Panc1 (cell line): ENCODE measurements around the gene NUTF2. TPM values are rescaled to one million over a fixed set of nuclear protein-coding genes. Genes with fewer than 3 reads are reported as not detected.
"Not testable (repeated sequence)": the region's sequence is repeated elsewhere in the genome, so short reads cannot be mapped to it uniquely, and the experiment has no call there.

ENCODE experiments used
- ATAC-seq: fragments of 200-7000 bp; cut with Tn5 transposase; 2 replicates; pipeline ENCODE4 v1.9.1; 2020; ENCODE audit warnings: mild to moderate bottlenecking, moderate library complexity
- BruUV-seq: library from RNA; stranded (reverse); fragments of 400-500 nt; replicated peaks from 2 replicates; lab custom pipeline; 2021; lab: Mats Ljungman, UMichigan
- CTCF ChIA-PET: fragments of 300-600 bp; sonication (Branson Sonifier 250); formaldehyde crosslinking; loops from one replicate; lab custom pipeline; 2022; ENCODE audit warnings: antibody characterized with exemption; lab: Charles Lee
- POLR2A ChIA-PET: fragments of 300-600 bp; sonication (Branson Sonifier 250); formaldehyde crosslinking; loops from one replicate; lab custom pipeline; 2022; ENCODE audit warnings: antibody characterized with exemption; lab: Charles Lee
- DNase-seq: peaks from one replicate; pipeline ENCODE4 v3.0.0-alpha.2; 2010; ENCODE audit warnings: low read depth, low spot score
- H3K27ac ChIP-seq: 2 replicates; pipeline ENCODE4 v1.5.1; 2011; ENCODE audit warnings: mild to moderate bottlenecking, low read length, inconsistent platforms
- H3K27me3 ChIP-seq: fragments of 200-500 bp; sonication (Bioruptor generic); 2 replicates; pipeline ENCODE4 v1.6.0; 2014; ENCODE audit warnings: low read length, inconsistent platforms; ENCODE audit not compliant: control insufficient read depth, insufficient read depth
- H3K36me3 ChIP-seq: fragments of 200-500 bp; sonication (Bioruptor generic); 2 replicates; pipeline ENCODE4 v1.5.1; 2014; ENCODE audit warnings: inconsistent platforms, mild to moderate bottlenecking, low read length, moderate library complexity; ENCODE audit not compliant: control insufficient read depth, insufficient read depth
- H3K4me1 ChIP-seq: 2 replicates; pipeline ENCODE4 v1.5.1; 2011; ENCODE audit warnings: inconsistent platforms, mild to moderate bottlenecking, low read length, moderate library complexity; ENCODE audit not compliant: control insufficient read depth, insufficient read depth
- H3K4me3 ChIP-seq, 2 experiments: 2 replicates each; pipeline ENCODE4 v1.5.1; 2011 to 2012; ENCODE audit warnings: low read depth in 2 of 2, low read length in 2 of 2, mild to moderate bottlenecking in 2 of 2, inconsistent platforms in 1 of 2, moderate library complexity in 1 of 2
- H3K9me3 ChIP-seq: fragments of 200-500 bp; sonication (Bioruptor generic); 2 replicates; pipeline ENCODE4 v1.5.1; 2014; ENCODE audit warnings: low read depth, mild to moderate bottlenecking, inconsistent platforms, low read length, moderate library complexity; ENCODE audit not compliant: control insufficient read depth, insufficient read depth
- CTCF ChIP-seq: fragments of 450-650 bp; IDR thresholded peaks from 2 replicates; pipeline ENCODE4 v1.5.1; 2017; ENCODE audit warnings: mild to moderate bottlenecking
- POLR2AphosphoS5 ChIP-seq: IDR thresholded peaks from 2 replicates; pipeline ENCODE4 v1.6.1; 2012; ENCODE audit warnings: mild to moderate bottlenecking, low read depth, low read length, moderate library complexity
- REST ChIP-seq, 2 experiments: IDR thresholded peaks; 2 replicates each; pipeline ENCODE4 v1.6.1; 2011 to 2012; ENCODE audit warnings: low read depth in 2 of 2, control low read depth in 1 of 2, low read length in 1 of 2, mild to moderate bottlenecking in 1 of 2, moderate library complexity in 1 of 2; ENCODE audit not compliant: insufficient read depth in 1 of 2
- SIN3A ChIP-seq: IDR thresholded peaks from 2 replicates; pipeline ENCODE4 v1.6.1; 2012; ENCODE audit warnings: low read depth, mild to moderate bottlenecking, low read length, moderate library complexity, borderline replicate concordance; ENCODE audit not compliant: insufficient read depth
- TCF7L2 ChIP-seq: IDR thresholded peaks from 2 replicates; pipeline ENCODE4 v1.6.1; 2011; ENCODE audit warnings: mild to moderate bottlenecking, low read depth, low read length, inconsistent platforms
- in situ Hi-C: cut with HindIII; loops from 2 replicates; pipeline ENCODE4 v1.10.0; 2016; ENCODE audit warnings: low sequenced_read_pairs, low pct_unique_long_range_greater_than_20kb
- intact Hi-C: fragments of 100-400 bp; cut with micrococcal nuclease; formaldehyde crosslinking; loops from one replicate; pipeline ENCODE4 v1.10.0; 2022; ENCODE audit not compliant: unreplicated experiment
- total RNA-seq: library from RNA; stranded (reverse); gene quantifications from one replicate; pipeline ENCODE4 v1.2.1, GENCODE V29; 2021; ENCODE audit not compliant: unreplicated experiment

Gene NUTF2
- total RNA-seq, 1 experiment from 2014 or later, result 119 TPM

- ChIA-PET POLR2A (no interaction called here), CTCF (no interaction called here)
- no peaks in the 10 kb centered on the region for H3K27me3 ChIP-seq
- no TSS peak for BruUV-seq
- H3K9me3 ChIP-seq, result no peaks in the 10 kb centered on the region
- no peaks in the 10 kb centered on the region; the same call in 1 of the 2 replicates for H3K4me1 ChIP-seq
- DNase-seq, result no peak
- in situ Hi-C loops (no loop called here), intact Hi-C loops (no loop called here)
- ATAC-seq, result no peak
- no peak overlapping the region for H3K27ac ChIP-seq
- no peak for TF ChIP-seq TCF7L2
- TF ChIP-seq POLR2AphosphoS5, result no peak
- no peak for TF ChIP-seq CTCF
- TF ChIP-seq SIN3A, result no peak
- H3K36me3 ChIP-seq, result no peaks in the 10 kb centered on the region
- no peak overlapping the region for H3K4me3 ChIP-seq
Measured at GRCh38 chr16:67914758-67915495, 68.2 kb downstream of the NUTF2 start.

GRCh38 chr16:67915496-67915769 is 68.7 kb downstream of the NUTF2 start:
- DNase-seq, in situ Hi-C loops, BruUV-seq, intact Hi-C loops, H3K4me3 ChIP-seq, POLR2A ChIA-PET, H3K27ac ChIP-seq, H3K9me3 ChIP-seq, CTCF ChIA-PET, H3K27me3 ChIP-seq, H3K36me3 ChIP-seq, ATAC-seq, H3K4me1 ChIP-seq: not testable (repeated sequence)

GRCh38 chr16:67915831-67916723 is 69.3 kb downstream of the NUTF2 start:
- Histone ChIP-seq H3K27ac (no peak overlapping the region), H3K27me3 (no peaks in the 10 kb centered on the region), H3K36me3 (no peaks in the 10 kb centered on the region), H3K9me3 (no peaks in the 10 kb centered on the region), H3K4me1 (no peaks in the 10 kb centered on the region; the same call in 1 of the 2 replicates), H3K4me3 (no peak overlapping the region)
- BruUV-seq, result no TSS peak
- CTCF ChIA-PET, result no interaction called here
- POLR2A ChIA-PET, result no interaction called here
- intact Hi-C loops, result no loop called here
- TF ChIP-seq POLR2AphosphoS5, result no peak
- TF ChIP-seq SIN3A, result no peak
- TF ChIP-seq TCF7L2, result no peak
- no peak for TF ChIP-seq CTCF
- TF ChIP-seq REST (IDR thresholded peaks at IDR 0.05; ENCODE audit: insufficient read depth in 1 of 2, low read depth in 2 of 2, low read length in 1 of 2), result no peak
- ATAC-seq (no peak), DNase-seq (no peak)
- in situ Hi-C loops, result no loop called here
